ENCODE results near the gene ARNT2.

ARNT2 gene

DNA sequence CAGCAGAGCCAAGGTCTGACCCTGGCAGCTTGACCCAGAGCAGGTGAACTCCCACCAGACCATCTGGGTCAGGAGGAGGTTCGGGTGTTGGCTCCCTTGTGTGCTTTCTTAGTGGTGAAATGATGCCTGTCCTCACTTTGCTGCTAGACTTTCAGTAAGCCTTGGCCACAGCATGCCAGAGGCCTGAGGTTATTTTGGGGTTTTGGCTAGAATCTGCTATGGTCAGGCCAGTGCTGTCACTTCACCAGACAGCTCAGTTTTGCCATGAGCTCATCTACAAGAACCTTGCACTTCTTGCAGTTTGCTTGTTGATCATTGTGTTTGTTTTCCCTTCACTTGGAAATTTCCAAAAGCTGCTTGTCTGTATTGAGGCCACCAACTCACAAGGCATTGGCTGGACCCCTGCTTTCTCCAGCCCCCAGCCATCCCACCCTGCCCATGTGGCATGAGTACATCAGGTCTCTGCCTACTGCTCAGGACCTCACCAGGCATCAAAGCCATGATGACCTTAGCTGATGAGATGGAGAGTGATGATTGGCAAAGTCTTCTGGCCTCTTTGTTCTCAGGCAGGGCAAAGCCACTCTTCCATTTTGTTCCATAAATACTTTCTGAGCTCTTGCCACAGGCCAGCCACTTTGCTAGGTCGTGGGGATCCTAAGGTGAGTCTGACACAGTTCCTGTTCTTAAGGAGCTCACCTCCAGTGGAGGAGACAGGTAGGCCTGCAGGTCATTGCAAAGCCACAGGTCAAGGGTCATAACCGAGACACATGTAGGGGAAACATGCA, 122.6 kb downstream of the ARNT2 start:
- DNase-seq = no peak

DNA sequence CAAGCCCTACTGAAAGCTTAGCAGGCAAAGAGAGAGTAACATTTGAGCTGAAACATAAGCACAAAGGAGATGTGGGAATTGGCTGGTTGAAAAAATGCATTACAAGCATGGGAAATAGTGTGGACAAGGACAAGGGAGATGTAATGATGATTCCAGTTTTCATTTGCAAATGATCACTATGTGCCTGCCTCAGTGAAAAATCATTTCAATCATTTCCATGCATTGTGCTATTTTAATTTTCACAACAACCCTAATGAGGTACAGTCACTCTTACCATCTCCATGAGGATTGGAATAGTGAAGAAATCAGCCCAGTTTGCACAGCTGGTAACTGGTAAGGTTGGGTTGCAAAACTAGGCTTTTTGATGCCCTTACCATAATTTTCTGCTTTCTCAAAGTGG, 123.2 kb downstream of the ARNT2 start:
- DNase-seq = no peak

DNA sequence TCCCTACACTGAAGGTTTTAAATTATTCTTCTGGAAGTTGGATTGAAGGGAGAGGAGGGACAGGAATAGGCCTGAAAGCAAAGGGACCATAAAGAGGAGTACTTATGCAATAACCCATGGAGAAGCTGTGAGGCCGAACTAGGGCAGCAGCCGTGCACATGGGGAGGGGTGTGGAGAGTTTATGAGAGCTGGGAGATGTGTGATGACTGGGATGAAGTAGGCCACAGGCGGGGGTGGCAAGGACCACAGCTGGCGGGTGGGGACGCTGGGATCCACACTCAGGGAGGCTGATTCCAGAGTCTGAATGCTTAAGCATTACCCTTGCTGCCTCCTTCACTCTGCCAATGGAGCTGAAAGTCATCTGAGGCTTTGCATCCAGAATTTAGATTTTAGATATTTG, 123.8 kb downstream of the ARNT2 start:
- DNase-seq = no peak

DNA sequence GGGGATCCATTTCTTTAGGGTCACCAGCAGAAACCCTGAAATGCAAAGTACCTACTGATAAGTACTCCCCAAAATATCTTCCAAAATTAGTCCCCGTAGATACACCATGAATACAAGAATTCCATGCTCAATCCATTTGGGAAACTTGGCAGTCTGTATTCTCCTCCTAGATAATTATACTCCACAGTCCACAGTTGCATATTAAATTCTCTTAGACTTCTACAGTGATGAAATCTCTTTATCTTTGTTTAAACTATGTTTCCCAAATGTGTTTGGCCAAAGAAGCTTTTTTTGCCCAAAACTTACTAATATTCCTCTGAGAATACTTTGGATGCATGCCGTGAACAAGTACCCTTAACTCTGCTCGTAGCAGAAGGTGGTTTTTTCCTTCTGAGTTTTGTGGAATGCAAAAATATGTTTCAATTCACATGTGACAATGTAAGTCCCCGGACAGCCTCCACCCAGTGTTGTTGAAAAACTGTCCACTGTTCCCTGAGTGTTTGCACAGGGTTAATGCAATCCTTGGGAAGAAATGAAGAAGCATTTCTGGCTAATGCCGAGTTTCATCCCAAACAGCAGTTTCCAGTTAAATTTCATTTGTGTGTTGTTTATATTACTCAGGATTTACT, 126.7 kb downstream of the ARNT2 start:
- DNase-seq = no peak

DNA sequence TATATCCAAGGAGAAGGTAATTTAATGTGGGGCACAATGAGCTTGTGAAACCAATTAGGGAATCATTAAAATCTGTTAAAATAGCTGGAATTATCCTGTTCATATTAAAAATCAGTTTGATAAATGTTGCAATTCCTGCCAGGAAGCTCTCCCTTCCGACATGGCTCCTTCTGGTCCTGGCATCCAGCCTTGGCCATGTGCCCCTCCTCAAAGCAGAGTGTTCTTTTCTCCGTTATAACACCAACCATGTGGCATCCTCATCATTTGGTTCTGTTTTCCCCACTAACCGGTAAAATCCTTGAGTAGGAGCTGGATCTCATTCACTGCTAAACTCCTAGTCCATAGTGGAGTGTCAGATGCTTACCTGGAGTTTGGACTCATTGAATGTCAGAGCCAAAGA, 127.2 kb downstream of the ARNT2 start:
- no peak for DNase-seq

DNA sequence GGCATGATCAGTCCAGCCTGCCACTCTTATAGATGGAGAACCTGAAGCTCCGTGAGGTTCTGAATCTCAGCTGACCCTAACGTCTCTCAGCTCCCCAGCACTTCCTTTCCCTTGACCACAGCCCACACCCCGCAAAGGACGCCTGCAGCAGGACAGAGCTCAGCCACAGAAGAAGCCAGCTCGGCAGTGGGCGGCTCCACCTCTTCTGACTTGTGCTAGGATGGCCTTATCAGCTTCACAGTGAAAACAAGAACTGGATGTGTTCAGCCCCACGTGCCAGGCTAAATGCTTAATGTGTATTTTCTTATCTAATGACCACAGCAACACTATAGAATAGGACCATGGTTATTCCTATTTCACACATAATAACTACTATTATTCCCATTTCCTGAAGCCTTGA, 127.6 kb downstream of the ARNT2 start:
- DNase-seq = no peak

DNA sequence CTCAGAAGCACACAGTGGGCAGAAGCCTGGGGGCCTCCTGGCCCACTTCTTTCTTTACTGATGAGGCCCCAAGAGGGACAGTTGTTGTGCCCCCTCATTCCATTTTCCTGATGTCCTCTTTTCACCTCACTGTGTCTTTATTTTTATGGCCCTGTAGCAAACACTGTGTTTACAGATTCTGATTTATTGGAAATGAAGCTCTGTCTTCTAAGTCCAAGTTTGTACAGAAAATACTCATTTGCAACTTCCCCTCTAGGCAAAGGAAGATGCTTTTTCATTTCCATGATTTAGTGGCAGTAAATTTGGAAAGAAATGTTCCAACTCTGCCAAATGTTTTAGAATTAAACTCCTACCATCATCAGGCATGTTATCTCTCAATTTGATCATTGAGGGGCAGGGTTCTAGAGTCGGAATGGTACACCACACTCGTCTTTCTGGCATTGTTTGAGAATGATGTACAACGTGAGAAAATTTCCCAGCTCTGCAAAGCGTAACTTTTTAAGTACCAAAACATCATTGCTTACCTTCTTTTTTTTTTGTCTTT, 129.7 kb downstream of the ARNT2 start:
- DNase-seq = no peak

DNA sequence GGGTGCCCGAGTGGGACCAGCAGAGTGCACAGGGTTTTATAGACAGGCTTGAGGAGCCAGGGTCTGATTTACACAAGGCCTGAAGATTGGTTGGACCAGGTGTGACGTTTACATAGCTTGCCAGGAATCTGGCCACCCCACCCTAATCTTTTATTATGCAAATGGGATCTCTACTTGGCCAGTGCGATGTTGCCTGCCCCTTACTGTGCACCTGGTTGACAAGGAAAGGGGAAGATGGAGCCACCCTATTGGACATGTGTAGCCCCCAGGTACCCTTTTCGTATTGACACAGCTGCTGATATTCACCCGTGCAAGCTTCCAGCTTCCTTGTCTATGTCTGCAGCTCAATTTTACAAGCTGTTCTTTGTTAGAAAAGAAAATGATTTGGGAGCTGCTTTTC, 132.0 kb downstream of the ARNT2 start:
- DNase-seq = no peak

DNA sequence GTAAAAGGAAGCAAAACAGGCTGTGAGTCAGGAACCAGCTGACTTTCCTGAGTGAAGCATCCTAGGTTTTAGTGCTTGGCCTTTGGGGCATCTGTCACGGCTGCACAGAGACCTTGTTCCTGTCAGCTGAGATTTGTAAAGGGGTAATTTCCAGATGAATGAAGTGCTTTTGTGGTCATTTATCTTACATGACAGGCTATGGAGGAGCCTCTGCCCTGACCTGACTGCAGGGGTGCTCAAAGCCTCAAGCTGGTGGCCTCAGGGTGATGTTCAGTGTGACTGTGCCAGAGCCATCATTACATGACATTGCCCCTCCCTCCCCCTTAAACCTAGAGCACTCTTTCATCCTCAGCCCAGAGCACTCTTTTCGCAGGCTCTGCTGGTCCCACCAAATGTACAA, 132.5 kb downstream of the ARNT2 start:
- no peak for DNase-seq

DNA sequence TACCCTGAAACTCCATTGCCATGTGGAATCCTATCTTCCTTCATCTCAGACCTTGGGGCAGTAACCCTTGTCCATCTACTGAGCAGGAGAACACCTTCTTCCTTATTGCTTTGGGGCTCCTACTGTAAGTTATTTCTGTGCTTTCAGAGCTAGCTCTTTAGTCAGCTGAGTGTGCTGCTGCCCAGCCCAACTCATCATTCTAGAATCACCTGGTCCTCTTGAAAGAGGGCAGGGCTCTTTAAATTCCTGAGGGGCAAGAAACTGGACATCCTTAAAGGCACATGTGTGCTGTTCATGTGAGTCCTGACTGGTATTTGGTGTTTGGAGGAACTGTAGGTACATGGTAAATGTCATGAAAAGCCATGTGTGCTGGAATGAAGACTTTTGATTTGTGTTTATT, 140.9 kb downstream of the ARNT2 start:
- DNase-seq = no peak

DNA sequence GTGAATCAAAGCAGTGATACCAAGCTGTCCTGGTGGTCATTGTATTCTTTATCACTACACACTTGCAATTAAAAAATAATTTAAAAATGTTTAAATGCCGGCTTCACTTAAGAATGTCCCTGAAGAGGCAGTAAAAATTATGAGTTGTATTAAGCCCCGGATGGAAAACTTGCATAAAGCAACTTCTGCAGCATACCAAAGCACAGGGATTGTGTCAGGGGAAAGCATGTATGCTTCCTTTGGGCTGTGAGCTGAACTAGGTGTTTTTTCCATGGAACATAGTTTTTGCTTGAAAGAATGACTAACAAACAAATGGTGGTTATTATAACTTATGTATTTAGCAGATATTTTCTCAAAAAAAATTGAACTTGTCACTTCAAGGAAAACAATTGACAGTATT, 143.1 kb downstream of the ARNT2 start:
- no peak for DNase-seq

DNA sequence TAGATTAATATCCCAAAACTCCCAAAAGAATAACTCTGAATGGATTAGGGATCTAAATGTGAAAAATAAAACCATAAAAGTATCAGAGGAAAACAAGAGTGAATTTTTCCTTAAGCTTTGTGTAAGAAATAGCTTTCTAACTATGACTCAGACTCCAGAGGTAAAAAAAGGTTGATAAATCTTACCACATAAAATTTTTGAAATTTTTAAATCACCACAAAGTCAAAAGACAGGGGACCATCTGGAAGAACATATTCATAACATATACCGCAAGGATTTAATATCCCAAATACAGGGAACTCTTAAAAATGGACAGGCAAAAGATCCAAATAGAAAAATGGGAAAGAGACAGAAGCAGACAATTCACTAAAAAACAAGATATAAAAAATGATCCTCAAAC, 145.0 kb downstream of the ARNT2 start:
- no peak for DNase-seq

DNA sequence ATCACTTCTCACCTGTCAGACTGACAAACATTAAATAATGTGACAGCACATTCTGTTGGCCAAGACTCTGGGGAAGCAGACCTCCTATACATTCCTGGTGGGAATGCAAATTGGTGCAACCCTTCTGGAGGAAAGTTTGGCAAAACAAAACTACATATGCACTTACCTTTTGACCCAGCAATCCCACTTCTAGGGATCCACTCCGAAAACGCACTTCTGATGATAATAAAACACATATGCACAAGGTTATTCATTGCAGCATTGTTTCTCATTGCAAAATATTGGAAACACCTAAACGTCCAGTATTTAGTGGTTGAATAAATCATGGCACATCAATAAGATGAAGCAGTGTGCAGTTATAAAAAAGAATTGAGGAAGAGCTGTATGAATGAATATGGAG, 145.5 kb downstream of the ARNT2 start:
- no peak for DNase-seq

DNA sequence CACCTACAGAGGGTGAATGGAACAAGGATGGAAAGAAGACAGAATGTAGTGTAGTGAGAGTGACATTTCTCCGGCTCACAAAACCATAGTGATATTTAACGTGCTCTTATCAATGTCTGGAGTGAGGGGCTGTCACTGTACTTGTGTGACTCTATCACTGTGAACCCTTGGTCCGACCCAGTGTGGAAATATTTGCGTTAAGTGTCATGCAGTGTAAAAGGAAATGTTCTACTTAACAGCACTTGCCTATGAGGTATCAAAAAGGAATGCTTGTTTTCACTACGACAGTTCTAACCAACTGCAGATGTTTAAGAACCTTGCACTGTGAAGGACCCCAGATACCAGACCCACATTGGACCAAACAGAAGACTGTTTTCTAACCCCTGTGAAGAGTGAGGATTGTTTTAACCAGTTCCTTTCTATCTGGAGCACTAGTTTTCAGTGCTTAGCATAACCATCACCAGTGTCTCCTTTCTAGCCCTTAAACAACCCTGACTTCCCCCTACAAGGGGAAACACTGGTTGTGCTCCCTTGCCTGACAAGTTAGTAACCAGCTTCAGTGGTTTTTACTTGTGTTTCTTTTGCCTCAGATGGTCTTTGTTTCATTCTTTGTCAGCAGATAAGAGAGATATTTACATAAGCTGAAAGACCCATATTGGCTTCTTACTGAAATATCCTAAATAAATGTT, 146.2 kb downstream of the ARNT2 start:
- no peak for DNase-seq

DNA sequence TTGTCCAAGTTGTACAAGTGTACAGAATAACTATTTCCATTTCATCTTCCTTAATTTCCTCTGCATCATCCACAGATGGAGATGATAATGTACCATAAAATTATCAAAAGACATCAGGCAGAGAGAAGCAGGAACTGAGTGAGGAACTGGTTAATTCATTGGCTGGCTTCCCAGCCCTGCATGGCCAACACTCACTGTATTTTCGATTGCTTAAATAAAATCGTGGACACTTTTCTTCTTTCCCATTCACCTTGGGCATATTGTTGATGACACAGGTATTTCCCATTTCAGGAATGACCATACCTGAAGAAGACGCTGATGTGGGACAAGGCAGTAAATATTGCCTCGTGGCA, 146.7 kb downstream of the ARNT2 start:
- no peak for DNase-seq

DNA sequence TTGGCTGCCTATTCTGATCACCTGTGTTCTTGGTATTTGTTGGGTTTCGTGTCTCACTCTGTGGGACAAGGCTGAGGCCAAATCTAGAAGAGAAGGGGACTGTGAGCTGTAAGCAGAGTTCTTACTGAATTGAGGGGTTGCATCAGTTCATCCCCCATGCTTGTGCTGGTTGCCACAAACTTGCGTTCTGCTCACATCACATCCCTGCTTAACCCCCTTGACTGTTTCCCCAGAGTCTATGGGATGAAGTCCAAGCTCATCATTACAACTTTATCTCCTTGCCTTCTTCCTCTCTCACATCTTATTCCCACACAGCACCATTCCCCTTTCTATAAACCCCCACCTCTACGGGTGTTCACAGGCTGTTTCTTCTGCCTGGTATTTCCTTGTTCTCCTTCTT, 147.2 kb downstream of the ARNT2 start:
- DNase-seq = no peak

DNA sequence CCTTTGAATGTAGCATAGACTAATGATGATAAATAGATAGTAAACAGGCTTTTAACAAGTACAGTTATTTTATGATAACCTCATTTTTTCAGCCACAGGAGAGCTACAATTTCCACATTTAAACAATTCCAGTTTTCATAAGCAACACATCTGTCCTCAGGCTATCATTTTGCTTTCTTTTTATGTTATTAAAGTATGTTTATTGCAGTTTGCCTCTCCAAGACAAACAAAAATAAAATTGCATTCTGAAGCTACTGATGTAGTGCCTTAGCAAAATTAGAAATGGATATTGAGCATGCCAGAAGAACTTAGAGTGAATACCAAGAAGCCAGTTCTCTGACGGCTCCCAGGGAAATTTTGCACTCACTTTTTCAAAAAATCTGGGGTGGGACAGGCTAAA, 150.4 kb downstream of the ARNT2 start:
- no peak for DNase-seq

DNA sequence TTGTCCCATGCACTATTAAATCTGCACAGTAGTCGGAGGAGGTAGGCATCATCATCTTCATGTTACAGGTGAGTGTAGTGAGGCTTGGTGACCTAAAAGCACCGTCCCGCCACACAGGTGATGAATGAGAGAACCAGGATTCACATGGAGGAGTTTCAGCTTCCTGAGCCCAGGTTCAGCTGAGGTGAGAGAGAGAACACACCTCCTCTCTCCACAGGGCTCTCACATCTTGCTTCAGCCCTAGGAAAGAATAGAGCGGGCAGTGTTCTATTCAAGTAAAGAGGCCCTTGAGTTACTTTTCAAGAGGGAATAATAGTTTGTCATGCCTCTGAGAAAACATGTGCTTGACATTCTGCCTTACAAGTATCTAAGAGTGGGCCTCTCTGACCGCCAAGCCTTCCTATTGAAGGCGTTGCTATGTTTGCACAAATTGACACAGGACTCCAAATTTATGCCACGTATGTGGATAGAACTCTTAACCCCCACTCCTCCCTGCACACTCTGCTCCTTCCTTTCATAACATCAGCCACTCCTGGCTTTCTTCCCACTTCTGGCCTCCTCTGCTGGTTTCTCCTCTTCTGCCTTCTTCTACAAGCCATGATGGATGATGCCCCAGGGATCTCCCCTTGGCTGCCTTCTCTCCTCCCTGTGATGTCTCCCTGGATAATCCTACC, 152.6 kb downstream of the ARNT2 start:
- no peak for DNase-seq

DNA sequence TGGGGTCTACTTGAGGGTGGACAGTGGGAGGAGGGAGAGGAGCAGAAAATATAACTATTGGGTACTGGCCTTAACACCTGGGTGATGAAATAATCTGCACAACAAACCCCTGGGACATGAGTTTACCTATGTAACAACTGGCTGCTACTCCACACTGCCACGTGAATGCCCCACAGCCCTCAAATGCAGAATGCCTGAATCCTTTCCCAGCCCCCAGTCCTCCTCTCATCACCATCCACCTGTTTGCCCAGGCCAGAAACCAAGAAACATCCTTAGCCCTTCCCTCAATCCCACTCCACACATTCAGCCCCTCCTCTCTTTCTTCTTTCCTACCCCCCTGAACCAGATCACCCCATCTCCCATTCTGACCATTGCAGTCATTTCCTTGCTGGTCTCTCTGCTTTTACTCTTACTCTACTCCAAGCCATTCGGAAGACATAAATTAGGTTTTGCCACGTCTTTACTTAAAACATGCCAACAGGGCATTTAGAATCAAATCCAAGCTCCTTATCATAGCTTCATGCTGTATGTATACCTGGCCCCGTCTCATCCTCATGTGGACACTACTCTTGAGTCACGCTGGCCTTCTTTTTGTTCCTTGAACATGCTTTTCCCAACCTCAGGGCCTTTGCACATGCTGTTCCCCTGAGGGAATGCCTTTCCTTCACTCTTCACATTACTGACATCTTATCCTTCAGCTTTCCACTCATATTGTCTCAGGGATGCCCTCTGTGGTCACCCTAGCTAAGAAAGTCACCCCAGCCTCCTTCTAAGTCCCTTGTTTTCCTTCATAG, 153.5 kb downstream of the ARNT2 start:
- no peak for DNase-seq

DNA sequence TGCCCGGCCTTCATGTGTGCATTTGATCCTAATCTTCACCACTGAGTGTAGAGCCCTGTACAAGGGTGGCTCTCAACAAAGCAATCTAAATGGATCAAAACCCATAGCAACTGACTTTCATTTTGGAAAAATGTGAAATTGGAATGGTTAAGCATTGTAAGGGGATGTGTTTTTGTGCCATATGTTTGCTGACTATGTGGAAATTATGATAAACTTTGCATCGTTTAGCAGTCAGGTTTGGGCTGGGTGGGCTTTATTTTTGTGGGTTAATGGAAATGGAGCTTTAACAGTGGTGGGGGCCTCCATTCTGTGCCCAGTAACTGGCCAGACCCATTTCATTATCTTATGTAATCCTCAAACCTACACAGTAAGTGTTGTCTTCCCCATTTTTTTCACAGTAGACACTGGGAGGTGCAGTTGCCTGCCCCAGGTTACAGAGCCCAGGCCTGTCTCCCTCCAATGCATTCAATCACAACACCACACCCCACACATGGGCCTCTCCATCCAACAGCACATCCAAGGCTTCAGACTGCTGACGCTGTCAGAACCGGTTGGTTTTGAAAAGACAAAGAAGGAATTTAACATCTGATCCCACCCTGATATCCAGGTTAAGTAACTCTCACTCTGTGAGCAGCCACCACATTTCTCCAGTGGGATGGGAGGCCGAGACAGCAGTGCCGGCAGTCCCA, 154.6 kb downstream of the ARNT2 start:
- no peak for DNase-seq

DNA sequence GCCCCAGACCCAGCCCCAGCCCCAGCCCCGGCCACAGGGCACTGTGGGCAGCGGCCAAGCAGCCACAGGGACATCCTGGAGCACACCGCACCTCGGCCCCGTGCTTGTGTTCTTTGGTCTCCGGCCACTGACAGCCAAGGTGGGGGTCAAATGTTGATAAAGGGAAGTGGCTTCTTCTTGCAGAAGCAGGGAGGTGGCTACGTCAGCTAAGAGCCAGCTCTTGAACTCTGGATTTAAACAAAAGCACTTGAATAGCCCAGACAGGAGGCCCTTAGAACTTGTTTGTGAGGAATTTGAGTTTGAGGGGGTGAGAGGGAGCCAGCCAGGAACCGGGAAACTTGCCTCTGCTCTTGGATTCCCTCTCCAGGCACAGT, 155.1 kb downstream of the ARNT2 start:
- no peak for DNase-seq

DNA sequence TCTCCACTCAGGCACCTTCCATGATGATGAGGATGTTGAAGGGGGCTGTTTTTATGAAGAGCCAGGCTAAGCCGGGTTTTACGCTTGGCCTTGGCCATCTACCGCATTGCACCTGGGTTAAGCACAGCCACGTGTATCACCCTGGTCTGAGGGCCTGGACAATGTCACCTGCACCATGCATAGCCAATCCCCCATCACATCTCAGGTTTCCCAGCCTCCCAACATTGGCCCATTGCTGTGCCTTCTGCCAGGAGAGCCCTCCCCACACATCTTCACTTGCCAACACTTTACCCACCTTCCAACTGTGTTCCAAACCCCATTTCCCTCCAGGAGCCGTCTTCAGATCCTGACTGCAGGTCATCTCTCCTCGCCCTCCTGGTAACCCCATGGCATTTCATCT, 155.6 kb downstream of the ARNT2 start:
- no peak for DNase-seq

Data from right hindlimb (tissue), 1 donor.